ENCODE data around the gene HJURP.

DNA sequence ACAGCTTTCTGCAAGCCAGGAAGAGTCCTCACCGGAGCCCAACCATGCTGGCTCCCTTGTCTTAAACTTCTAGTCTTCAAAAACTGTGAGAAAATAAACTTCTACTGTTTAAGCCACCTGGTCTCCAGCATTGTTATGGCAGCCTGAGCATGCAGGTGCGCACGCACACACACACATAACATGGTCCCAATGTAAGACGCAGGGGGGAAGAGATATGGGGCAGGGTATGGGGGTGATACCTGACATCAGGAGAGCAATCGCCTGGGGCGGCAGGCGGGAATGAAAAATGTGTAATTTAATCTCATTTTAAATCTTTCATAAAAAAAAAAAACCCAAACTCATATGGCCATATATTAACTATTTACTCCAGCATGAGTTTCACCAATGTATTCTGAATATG lies 18.0 kb downstream of the HJURP start:
- TF ChIP-seq, protein P1, sequence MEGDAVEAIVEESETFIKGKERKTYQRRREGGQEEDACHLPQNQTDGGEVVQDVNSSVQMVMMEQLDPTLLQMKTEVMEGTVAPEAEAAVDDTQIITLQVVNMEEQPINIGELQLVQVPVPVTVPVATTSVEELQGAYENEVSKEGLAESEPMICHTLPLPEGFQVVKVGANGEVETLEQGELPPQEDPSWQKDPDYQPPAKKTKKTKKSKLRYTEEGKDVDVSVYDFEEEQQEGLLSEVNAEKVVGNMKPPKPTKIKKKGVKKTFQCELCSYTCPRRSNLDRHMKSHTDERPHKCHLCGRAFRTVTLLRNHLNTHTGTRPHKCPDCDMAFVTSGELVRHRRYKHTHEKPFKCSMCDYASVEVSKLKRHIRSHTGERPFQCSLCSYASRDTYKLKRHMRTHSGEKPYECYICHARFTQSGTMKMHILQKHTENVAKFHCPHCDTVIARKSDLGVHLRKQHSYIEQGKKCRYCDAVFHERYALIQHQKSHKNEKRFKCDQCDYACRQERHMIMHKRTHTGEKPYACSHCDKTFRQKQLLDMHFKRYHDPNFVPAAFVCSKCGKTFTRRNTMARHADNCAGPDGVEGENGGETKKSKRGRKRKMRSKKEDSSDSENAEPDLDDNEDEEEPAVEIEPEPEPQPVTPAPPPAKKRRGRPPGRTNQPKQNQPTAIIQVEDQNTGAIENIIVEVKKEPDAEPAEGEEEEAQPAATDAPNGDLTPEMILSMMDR (conservative IDR thresholded peaks at IDR 0.05) = no peak
- TF ChIP-seq EZH2 (IDR thresholded peaks at IDR 0.05; ENCODE audit: low read depth) = no peak

Measured in PC-9 (cell line).